GM19395 (cell line): ENCODE measurements around the gene TRAPPC14.
A peak's percentile ranks its signal among the peaks of the same experiment; 100 is the strongest.

Experiments
- ATAC-seq: cut with Tn5 transposase; IDR thresholded peaks from one replicate; pipeline ENCODE4 v1.9.1; 2021; ENCODE audit warnings: mild to moderate bottlenecking, moderate library complexity; ENCODE audit not compliant: unreplicated experiment

TRAPPC14 gene

DNA sequence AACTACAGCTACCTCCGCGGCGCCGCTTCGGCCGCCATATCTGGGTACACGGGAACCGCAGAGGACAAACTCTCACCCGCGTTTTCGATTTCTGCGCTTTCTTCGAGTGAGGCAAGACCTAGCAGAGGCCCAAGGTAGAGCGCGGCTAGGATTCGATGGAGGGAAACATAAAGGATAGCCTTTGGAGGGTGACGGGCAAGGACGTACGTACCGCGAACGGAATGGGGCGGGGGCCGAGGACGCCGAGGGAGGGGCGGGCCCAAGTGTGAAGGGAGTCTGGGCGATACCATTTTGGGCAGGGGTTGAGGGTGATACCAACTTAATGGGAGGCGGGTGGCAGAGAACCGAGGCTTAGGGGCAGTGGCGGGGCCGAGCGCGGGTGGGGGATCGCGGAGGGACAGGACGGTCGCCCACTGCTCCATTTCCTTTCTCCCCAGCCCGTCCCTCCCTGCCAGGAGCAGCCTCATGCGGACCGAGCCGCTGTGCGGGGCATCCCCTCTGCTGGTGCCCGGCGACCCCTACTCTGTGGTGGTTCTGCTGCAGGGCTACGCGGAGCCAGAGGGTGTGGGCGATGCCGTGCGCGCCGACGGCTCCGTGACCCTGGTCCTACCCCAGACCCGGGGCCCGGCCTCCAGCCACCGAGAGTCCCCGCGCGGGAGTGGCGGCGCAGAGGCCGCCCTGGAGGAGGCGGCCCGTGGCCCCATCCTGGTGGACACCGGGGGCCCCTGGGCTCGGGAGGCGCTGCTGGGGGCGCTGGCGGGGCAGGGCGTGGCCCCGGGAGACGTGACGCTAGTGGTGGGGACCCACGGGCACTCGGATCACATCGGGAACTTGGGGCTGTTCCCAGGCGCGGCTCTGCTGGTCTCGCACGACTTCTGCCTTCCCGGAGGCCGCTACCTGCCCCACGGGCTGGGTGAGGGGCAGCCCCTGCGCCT lies 31.3 kb downstream of the TRAPPC14 start, which contains the start of gene MBLAC1:
Gene MBLAC1 (plus strand): TSS at position 37 of the 935 bp plus-strand sequence. CDS start 429 bp downstream, at position 466.
- ATAC-seq, result peak; percentile 66

DNA sequence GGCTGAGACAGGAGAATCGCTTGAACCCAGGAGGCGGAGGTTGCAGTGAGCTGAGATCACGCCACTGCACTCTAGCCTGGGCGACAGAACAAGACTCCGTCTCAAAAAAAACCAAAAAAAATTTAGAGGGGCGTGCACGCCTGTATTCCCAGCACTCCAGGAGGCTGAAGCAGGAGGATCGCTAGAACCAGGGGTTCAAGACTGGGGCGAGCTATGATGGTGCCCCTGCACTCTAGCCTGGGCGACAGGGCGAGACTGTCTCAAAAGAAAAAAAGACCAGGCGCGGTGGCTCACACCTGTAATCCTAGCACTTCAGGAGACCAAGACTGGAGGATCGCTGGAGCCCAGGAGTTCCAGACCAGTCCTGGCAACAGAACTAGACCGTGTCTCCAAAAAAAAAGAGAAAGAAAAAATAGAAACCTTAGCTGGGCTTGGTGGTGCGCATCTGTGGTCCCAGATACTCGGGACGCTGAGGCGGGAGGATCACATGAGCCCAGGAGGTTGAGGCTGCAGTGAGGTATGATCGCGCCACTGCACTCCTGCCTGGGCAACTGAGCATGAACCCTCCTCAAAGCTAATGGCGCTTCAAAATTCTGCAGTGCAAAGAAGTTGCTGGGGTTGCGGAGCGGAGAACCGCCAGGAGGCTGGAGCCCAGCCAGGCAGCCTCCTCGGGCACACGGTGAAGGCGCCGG lies 32.1 kb downstream of the TRAPPC14 start:
- peak; percentile 27 for ATAC-seq

DNA sequence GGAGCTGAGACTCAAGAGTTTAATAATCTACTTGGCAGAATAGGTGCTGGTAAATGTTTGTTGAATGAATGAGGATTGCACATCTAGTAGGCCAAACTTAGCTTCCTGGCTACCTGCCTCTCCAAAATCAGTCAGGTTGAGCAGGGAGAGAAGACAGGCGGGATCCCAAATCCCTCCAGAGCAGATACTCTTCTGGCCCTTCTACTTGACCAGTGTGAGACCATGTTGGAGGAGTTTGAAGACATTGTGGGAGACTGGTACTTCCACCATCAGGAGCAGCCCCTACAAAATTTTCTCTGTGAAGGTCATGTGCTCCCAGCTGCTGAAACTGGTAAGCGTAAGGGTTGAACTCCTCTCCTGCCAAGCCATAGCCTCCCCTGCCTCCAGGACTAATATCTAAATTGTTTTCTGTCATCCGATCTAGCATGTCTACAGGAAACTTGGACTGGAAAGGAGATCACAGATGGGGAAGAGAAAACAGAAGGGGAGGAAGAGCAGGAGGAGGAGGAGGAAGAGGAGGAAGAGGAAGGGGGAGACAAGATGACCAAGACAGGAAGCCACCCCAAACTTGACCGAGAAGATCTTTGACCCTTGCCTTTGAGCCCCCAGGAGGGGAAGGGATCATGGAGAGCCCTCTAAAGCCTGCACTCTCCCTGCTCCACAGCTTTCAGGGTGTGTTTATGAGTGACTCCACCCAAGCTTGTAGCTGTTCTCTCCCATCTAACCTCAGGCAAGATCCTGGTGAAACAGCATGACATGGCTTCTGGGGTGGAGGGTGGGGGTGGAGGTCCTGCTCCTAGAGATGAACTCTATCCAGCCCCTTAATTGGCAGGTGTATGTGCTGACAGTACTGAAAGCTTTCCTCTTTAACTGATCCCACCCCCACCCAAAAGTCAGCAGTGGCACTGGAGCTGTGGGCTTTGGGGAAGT lies 34.0 kb downstream of the TRAPPC14 start:
- no peak for ATAC-seq

DNA sequence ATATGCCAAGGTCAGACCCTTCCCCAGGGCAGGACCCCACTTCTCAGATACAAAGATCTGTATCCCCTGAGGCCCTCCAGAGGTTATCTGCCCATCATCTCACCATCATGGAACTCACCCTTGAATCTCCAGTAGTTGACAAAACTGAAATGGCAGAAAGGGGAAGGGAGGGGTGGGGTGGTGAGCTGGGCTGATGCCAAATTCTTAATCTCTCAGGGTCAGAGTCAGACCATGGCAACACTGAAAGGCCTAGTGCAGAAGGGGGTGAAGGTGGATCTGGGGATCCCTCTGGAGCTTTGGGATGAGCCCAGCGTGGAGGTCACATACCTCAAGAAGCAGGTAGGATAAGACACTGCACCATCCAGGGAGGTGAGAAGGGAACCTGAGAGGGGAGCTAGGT lies 36.0 kb downstream of the TRAPPC14 start:
- no peak for ATAC-seq

DNA sequence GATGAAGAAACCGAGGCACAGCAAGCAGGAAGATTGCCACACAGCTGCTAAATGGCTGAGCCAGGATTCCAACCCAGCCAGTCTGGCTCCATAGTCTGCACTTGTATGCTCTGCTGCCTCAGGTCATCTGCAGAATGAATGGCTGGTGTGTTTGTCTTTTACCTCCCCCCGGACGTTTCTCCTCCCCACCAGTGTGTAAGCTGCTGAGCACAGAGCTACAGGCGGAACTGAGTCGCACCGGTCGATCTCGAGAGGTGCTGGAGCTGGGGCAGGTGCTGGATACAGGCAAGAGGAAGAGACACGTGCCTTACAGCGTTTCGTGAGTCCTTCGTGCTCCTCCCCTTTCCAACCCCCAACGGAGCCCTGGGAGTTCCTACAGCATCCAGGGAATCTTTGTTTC lies 36.5 kb downstream of the TRAPPC14 start:
- no peak for ATAC-seq

DNA sequence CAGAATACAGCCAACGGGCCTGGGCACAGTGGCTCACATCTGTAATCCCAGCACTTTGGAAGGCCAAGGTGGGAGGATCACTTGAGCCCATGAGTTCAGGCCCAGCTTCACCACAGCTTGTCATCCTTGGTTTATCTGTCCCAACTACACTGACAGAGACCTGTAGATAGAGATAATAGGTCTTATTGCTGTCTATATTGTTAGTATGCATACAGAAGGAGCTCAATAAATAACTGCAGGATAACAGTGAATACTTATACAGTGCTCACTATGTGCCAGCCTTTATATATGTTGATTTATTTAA lies 37.8 kb downstream of the TRAPPC14 start:
- no peak for ATAC-seq

DNA sequence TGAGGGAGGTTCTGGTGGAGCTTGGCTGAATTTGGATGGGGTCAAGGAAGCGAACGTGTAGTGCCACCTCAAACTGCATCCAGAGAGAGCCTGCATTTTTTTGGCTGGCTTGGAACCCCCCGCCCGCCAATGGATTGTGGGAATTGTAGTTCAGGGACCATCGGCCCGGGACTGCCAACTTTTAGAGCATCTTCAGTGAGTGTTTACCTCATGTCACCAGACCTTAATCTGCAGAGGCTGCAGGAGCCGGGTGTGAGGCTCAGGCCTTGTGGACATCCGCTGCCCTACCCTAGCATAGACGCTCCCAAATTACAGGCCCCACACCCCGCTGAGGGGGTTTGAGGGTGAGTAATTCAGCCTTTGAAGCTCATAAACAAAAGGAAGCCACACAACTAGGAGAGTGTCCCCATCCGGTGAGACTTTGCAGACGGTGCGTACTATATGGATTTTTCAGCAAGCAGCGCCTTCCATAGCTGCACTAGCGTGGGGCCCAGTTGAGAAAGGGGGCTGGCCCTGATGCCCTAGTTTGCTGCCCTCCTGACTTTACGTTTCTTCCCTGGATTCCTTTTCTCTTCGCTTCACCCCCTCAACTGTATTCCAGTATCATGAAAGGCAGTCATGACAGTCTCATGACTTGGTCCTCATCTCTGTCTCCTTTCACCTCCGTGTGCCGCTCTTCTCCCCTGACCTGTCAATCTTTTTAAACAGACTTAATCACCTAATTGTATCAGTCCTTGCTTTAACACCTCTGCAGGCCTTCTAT lies 38.4 kb downstream of the TRAPPC14 start:
- peak; percentile 53 for ATAC-seq

DNA sequence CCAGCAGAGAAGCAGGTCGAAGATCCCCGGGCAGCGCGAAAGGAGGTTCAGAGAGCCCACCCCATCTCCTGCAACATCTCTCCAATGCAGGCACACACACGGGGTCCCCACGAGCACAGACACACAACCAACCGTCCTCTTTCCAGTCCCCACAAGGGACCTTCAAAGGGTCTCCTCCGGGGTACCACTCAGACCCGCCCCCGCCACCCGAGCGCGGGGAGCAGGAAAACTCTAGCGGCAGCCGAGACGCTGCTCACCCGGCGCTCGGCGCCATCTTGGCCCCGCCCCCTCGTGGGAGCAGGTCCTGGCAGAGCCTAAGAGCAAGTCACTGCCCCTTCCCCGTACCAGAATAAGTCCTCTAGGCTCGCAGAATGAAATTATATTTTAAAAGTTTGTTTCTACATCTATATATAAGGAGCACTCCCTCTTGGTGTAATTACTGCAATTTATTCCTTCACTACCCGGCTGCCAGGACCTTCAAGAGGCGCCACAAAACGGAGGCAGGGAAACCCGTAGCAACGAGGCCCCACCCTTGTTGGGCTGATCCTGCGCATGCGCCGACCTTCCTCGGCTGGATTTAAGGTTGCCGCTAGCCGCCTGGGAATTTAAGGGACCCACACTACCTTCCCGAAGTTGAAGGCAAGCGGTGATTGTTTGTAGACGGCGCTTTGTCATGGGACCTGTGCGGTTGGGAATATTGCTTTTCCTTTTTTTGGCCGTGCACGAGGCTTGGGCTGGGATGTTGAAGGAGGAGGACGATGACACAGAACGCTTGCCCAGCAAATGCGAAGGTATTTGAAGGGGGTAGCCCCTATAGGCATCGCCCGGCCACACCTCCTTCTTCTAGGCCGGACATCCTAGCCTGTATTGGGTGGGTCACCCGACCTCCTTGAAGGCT lies 39.2 kb downstream of the TRAPPC14 start, which contains the start of the genes CNPY4 and TAF6:
Gene CNPY4 (plus strand): TSS at position 563 of the 898 bp plus-strand sequence. CDS start 111 bp downstream, at position 674.
Gene TAF6 (minus strand): TSS at position 287 of the 898 bp plus-strand sequence. CDS start 5,149 bp downstream, outside the sequence.
- peak; percentile 76 for ATAC-seq

DNA sequence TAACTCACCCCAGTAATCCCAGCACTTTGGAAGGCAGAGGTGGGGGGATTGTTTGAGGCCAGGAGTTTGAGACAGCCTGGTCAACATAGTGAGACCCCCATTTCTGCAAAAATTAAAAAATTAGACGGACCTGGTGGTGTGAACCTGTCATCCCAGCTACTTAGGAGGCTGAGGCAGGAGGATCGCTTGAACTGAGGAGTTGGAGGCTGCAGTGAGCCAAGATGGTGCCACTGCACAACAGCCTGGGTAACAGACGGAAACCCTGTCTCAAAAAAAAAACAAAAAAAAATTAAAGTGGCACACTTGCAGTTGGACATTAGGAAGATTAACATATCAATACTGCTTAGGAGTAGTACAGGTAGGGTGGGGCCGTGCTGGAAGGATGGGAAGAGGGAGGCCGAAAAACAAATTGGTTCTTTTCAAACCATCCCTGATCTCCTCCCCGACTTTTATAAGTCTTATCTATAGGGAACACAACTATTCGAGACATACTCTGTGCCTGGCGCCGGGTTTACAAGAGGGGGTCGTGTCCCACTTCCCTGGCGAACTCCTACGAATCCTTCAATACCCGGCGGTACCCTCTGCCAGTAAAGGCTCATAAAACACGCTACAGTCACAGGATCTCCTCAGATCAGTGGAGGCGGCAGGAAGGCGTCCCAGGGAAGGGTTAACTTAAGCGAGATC lies 40.0 kb downstream of the TRAPPC14 start:
- no peak for ATAC-seq

DNA sequence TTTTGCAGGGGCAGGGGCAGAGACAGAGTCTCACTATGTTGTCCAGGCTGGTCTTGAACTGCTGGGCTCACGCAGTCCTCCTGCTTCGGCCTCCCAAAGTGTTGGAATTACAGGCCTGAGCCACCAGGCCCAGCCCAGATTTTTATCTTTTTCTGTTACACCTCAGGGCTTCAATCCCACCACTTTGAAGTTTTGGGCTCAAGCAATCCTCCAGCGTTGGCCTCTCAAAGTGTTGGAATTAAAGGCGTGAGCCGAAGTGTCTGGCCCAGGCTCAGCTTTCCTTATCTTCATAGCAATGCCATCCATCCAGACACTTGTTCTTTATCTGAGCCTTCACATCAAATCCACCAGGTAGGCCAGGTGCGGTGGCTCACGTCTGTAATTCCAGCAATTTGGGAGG lies 43.5 kb downstream of the TRAPPC14 start:
- no peak for ATAC-seq

DNA sequence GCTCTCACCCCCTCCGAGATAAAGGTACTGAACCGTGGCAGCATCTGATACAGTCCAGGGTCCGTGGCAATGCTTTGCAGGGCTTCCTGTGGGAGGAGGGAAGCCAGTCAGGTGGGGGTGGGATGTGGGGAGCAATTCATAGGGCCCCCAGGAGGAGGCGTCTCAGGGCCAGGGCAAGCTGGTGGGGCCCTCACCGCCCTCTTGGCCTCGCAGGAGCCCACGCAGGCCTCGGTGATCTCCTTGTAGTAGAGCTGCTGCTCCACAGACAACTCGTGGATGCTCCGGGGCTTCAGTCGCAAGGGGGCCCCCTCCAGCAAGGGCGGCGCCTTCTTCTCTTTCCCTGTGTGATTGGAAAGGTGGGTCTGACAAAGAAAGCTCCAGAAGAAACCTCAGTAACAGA lies 46.6 kb downstream of the TRAPPC14 start:
- ATAC-seq, result no peak

DNA sequence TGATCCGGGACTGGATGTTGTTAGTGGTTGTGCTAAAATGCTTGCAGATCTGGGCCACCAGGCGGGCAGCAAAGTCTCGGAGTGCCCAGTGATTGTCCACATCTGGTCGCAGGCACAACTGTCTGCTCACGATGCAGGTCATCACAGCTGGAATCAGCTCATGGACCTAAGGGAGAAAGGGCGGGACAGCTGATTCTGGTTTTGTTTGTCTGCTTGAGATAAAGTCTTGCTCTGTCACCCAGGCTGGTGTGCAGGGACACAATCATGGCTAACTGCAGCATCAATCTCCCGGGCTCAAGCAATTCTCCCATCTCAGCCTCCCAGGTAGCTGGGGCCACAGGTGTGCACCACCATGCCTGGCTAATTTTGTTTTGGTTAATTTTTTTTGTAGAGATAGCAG lies 47.4 kb downstream of the TRAPPC14 start:
- no peak for ATAC-seq

DNA sequence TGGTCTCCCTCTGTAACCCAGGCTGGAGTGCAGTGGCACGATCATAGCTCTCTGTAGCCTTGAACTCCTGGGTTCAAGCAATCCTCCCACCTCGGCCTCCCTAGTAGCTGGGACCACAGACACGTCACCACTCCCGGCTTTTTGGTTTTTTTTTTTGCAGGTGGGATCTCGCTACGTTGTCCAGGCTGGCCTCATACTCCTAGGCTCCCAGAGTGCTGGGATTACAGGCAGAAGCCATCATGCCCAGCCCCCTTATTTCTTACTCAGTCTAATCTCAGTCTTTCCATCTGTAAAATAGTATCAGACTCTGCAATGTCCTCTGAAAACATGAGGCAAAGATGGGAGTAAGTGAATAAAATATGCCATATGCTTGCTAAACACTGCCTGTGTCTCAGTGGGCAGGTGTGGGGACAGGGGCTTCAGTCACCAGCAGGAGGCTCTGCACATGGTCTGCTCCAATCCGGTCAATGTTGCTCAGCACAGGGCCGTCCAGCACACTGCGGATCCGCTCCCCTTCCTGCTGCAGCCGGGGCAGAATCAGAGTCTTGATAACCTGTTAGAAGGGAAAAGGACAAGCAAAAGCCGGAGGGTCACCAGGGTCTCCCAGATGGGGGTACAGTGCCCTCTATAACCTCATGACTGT lies 48.9 kb downstream of the TRAPPC14 start:
- ATAC-seq, result no peak

DNA sequence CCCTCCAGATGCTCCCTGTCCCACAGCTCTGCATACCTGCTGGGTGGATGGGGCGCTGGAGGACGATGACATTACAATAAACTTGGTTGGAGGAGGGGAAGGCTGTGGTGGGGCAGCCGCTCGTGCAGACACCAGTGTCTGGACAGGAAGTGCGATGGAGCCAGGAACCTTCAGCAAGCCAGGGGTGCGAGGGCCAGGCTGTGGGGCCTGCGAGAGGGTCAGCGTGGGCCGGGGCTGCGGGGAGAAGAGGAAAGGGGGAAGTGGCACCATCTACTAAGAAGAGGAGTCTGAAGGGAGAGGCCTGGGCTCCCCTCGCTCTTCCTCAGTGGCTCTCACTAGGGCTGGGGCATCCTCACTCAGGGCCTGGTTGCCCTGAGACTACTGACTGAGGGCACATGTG lies 50.6 kb downstream of the TRAPPC14 start:
- no peak for ATAC-seq

DNA sequence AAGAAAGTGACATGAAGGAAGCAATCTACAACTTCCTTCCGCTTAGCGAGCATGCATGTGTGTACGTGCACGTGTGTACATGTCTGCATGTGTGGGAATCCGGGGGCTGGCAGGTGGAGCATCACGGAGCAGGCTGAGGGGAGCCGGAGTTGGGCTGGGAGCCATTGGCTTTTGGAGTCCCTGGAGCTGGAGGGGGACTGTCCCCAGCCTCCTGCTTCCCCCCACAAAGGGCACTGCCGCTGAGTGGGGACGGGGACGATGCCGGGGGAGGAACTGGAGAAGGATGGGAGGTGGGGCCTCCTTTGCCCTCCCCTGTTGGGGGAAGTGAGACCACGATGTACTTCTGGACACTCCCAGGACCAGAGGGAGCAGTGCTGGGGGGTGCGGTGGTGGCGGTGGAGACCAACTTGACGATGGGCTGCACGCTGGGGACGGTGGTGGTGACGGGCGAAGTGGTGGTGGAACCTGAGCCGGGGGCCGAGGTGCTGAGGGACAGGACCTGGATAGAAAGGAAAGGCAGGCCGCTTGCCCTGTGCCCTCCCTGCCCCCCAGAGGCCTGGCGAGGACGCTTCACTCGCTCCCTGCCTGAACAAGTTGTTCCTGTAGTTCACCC lies 51.3 kb downstream of the TRAPPC14 start:
- ATAC-seq, result no peak

DNA sequence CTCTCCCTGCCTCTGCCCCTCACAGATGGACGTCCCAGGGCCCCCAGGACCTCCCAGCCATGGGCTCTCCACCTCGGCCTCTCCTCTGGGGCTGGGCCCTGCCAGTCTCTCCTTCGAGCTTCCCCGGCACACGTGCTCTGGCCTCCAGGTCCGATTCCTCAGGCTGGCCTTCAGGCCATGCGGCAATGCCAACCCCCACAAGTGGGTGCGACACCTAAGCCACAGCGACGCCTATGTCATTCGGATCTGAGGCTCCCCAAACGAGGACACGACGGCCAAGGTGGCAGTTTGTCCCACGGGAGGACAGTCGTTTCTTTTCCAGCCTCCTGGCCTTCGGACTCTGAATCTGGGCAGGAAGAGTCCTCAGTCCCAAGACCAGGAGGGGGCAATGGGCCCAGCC lies 51.9 kb downstream of the TRAPPC14 start:
- ATAC-seq, result no peak

DNA sequence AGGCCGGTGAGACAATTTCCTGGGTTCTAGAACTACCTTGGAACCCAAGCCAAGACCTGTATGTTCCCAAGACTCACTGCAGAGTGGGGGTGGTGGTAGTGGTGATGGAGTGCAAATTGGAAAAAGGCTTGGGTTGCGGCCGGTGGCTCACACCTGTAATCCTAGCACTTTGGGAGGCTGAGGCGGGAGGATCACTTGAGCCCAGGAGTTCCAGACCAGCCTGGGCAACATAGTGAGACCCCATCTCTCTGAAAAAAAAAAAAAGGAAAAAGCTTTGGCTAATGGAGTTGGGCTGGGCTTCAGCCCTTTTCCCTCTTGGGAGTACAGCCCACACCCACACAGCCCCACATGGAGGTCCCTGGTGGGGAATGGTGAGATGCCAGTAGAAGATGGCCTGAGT lies 53.0 kb downstream of the TRAPPC14 start:
- ATAC-seq, result no peak
